WI38 (cell line): ENCODE measurements around the gene FAM117A.

Experiments
- H3K4me3 ChIP-seq: 2 replicates; pipeline ENCODE4 v1.5.1; 2011; ENCODE audit warnings: low read depth, mild to moderate bottlenecking, control low read depth, low read length
- TF ChIP-seq, protein P1 (sequence below): IDR thresholded peaks from 2 replicates; pipeline ENCODE4 v1.5.1; 2012; ENCODE audit warnings: low read depth, mild to moderate bottlenecking, control low read depth, low read length

Gene FAM117A, protein sequence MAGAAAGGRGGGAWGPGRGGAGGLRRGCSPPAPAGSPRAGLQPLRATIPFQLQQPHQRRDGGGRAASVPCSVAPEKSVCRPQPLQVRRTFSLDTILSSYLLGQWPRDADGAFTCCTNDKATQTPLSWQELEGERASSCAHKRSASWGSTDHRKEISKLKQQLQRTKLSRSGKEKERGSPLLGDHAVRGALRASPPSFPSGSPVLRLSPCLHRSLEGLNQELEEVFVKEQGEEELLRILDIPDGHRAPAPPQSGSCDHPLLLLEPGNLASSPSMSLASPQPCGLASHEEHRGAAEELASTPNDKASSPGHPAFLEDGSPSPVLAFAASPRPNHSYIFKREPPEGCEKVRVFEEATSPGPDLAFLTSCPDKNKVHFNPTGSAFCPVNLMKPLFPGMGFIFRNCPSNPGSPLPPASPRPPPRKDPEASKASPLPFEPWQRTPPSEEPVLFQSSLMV

DNA sequence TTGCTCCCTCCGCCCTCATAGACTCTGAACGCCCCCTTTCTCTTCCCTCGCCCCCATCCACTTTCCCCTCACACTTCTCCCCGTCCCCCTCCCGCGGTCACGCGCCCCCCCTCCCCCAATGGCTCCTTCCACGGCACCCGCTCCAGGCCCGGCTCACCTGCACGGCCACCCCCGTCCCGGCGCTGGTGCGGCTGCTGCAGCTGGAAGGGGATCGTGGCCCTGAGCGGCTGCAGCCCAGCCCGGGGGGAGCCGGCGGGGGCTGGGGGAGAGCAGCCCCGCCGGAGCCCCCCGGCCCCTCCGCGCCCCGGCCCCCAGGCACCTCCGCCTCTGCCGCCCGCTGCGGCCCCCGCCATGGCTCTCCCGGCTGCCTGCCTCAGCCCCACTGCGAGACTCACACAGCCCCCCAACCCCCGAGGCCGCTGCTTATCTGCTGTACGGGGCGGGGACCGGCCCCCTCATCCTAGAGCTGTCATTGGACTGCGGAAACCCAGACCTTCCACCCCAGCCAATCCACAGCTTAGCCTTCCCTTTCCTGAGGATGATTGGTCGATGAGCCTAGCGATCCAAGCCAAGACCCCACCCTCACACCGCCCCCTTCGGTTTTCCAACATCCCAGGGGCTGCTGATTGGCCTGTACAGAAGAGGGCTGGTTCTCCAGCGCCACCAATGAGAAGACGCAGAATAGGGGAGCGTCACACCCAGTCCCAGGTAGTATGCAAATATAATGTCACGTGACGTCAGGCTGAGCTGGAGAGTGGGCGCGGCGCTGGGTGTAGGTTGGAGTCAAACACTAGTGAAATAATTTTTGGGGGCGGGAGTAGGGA is at the start of gene FAM117A:
Gene FAM117A, minus strand, starts transcription at position 397 of the 824 bp plus-strand sequence. Its CDS starts 44 bp downstream, at position 353.
- TF ChIP-seq, protein P1, sequence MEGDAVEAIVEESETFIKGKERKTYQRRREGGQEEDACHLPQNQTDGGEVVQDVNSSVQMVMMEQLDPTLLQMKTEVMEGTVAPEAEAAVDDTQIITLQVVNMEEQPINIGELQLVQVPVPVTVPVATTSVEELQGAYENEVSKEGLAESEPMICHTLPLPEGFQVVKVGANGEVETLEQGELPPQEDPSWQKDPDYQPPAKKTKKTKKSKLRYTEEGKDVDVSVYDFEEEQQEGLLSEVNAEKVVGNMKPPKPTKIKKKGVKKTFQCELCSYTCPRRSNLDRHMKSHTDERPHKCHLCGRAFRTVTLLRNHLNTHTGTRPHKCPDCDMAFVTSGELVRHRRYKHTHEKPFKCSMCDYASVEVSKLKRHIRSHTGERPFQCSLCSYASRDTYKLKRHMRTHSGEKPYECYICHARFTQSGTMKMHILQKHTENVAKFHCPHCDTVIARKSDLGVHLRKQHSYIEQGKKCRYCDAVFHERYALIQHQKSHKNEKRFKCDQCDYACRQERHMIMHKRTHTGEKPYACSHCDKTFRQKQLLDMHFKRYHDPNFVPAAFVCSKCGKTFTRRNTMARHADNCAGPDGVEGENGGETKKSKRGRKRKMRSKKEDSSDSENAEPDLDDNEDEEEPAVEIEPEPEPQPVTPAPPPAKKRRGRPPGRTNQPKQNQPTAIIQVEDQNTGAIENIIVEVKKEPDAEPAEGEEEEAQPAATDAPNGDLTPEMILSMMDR, result no peak
- H3K4me3 ChIP-seq, result peak within 1 kb of the TSS; percentile 43

- H3K4me3 ChIP-seq, result no peak overlapping the region
- TF ChIP-seq, protein P1, result no peak
Observed at GRCh38 chr17:49809056-49809455, 45.1 kb upstream of the FAM117A start.

- H3K4me3 ChIP-seq, result no peak overlapping the region
- TF ChIP-seq, protein P1, result no peak
Observed at GRCh38 chr17:49798738-49799137, 34.8 kb upstream of the FAM117A start.

- TF ChIP-seq, protein P1, result no peak
- H3K4me3 ChIP-seq, result no peak overlapping the region
Observed at GRCh38 chr17:49798182-49798581, 34.3 kb upstream of the FAM117A start.

DNA sequence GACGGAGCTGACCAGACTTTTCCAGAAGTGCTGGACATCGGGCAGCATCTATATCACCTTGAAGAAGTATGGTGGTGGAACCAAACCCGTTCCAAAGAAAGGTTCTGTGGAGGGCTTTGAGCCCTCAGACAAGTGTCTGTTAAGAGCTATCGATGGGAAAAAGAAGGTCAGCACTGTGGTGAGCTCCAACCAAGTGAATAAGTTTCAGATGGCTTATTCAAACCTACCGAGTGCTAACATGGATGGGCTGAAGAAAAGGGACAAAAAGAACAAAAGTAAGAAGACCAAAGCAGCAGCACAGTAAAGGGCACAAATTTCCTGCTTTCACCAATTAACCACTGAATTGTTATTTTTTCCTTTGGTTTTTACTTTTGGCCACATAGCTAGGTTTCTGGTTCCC is 31.4 kb upstream of the FAM117A start:
- H3K4me3 ChIP-seq, result no peak overlapping the region
- TF ChIP-seq, protein P1, result no peak

DNA sequence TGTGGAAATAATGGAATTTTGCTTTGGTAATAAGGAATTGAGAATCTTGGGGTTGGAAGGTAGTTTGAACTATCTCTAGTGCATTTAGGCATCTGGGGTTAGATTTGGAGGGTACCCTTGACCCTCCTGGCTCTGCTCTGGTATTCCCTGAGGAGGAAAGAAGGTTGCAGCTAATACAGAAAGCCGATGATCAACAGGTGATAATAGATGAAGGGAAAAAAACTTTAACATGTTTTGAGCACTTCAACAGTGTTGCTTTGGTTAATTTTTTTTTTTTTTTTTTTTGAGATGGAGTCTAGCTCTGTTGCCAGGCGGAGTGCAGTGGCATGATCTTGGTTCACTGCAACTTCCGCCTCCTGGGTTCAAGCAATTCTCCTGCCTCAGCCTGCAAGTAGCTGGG is 29.4 kb upstream of the FAM117A start:
- H3K4me3 ChIP-seq, result no peak overlapping the region
- TF ChIP-seq, protein P1, result no peak

GRCh38 chr17:49789243-49789578 is 25.3 kb upstream of the FAM117A start:
- TF ChIP-seq, protein P1, result no peak
- peak overlapping the region; percentile 53 for H3K4me3 ChIP-seq
